Loucy (cell line): ENCODE data around the gene HRH3.

ENCODE experiments used
- H2AFZ ChIP-seq: fragments of 200-600 bp; sonication (generic); 2 replicates; pipeline ENCODE4 v1.6.0; 2016; ENCODE audit warnings: antibody characterized with exemption, mild to moderate bottlenecking, low read length, moderate library complexity
- H3F3A ChIP-seq: fragments of 200-600 bp; 2 replicates; pipeline ENCODE4 v1.6.0; 2016; ENCODE audit warnings: antibody characterized with exemption, low read depth, mild to moderate bottlenecking
- H3K27me3 ChIP-seq: fragments of 200-600 bp; sonication (generic); 2 replicates; pipeline ENCODE4 v1.6.1; 2014; ENCODE audit warnings: low read length, mild to moderate bottlenecking; ENCODE audit not compliant: insufficient read depth, poor library complexity, severe bottlenecking
- H3K36me3 ChIP-seq: fragments of 200-600 bp; sonication (generic); 2 replicates; pipeline ENCODE4 v1.6.1; 2016; ENCODE audit warnings: low read length; ENCODE audit not compliant: insufficient read depth
- H3K4me1 ChIP-seq: fragments of 200-600 bp; sonication (generic); 2 replicates; pipeline ENCODE4 v1.5.1; 2014; ENCODE audit warnings: low read length, mild to moderate bottlenecking; ENCODE audit not compliant: insufficient read depth, poor library complexity, severe bottlenecking
- H3K4me2 ChIP-seq: fragments of 200-600 bp; sonication (generic); 2 replicates; pipeline ENCODE4 v1.6.0; 2014; ENCODE audit warnings: antibody characterized with exemption, low read length, low read depth, mild to moderate bottlenecking; ENCODE audit not compliant: poor library complexity, severe bottlenecking
- H3K4me3 ChIP-seq: fragments of 200-600 bp; sonication (generic); 2 replicates; pipeline ENCODE4 v1.5.1; 2014; ENCODE audit warnings: low read length, mild to moderate bottlenecking, mixed read lengths; ENCODE audit not compliant: poor library complexity, severe bottlenecking
- H3K79me2 ChIP-seq: fragments of 200-600 bp; sonication (generic); 2 replicates; pipeline ENCODE4 v1.6.1; 2014; ENCODE audit warnings: low read length; ENCODE audit not compliant: insufficient read depth
- H3K9ac ChIP-seq: fragments of 200-600 bp; sonication (generic); 2 replicates; pipeline ENCODE4 v1.6.0; 2014; ENCODE audit warnings: mild to moderate bottlenecking, low read depth, low read length, moderate library complexity; ENCODE audit not compliant: poor library complexity, severe bottlenecking
- H3K9me2 ChIP-seq: fragments of 200-600 bp; sonication (generic); replicated peaks from 2 replicates; pipeline ENCODE4 v1.6.1; 2016; ENCODE audit warnings: low read depth, low read length, mixed read lengths
- H3K9me3 ChIP-seq: fragments of 200-600 bp; sonication (generic); 2 replicates; pipeline ENCODE4 v1.6.1; 2014; ENCODE audit warnings: mild to moderate bottlenecking, antibody characterized with exemption, low read length, low read depth; ENCODE audit not compliant: insufficient read depth
- H4K20me1 ChIP-seq: fragments of 200-600 bp; sonication (generic); 2 replicates; pipeline ENCODE4 v1.6.0; 2014; ENCODE audit warnings: antibody characterized with exemption, low read length, mild to moderate bottlenecking; ENCODE audit not compliant: insufficient read depth, poor library complexity, severe bottlenecking
- EZH2phosphoT487 ChIP-seq: fragments of 200-600 bp; IDR thresholded peaks from 2 replicates; pipeline ENCODE4 v1.6.1; 2018; ENCODE audit warnings: antibody characterized with exemption, mild to moderate bottlenecking, moderate library complexity, borderline replicate concordance
- TF ChIP-seq, protein P1 (sequence below): fragments of 200-600 bp; sonication (generic); conservative IDR thresholded peaks from 2 replicates; pipeline ENCODE4 v1.5.1; 2014; ENCODE audit warnings: mild to moderate bottlenecking, antibody characterized with exemption, low read length

The HRH3 gene

DNA sequence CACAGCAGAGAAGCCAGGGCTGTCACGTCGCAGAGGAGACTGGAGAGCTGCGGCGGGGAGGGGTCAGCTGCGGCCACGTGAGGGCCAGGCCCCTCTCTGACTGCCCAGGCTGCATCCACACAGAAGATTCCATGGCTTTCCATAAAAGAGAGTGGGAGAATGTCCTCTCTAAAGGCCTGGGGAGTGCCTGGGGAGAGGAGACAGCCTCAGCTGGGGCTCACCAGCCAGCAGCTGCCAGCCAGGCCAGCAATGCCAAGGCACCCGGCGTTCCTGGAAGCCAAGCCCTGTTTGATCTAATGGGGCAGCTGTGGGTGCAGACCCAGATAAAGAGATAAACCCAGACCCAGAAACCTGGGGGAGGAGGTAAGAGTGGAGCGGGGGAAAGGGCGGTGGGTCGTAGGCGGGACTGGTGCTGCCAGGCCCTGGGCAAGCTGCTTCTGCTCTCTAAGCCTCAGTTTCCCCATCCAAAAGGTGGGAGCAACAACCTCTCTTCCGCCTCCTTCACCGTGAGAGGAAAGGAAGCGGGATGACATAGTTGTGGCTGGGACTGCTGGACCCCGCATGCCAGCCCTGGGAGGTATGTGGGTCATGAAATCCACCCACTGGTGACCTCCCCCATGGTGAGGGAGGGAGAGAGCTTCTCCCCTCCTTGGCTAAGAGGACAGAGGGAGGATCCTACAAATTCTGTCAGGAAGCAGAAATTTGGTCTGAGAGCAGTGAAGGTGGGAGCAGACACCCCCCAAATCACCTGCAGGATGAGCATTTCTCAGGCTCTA lies 15.1 kb upstream of the HRH3 start:
- Histone ChIP-seq H3K4me3 (no peak overlapping the region), H4K20me1 (peaks cover 10% of the 10 kb centered on the region), H3K4me1 (peaks cover 16% of the 10 kb centered on the region), H3K9me2 (no peaks in the 10 kb centered on the region), H3F3A (no peaks in the 10 kb centered on the region), H3K36me3 (no peaks in the 10 kb centered on the region), H3K9me3 (no peaks in the 10 kb centered on the region), H3K27me3 (no peaks in the 10 kb centered on the region), H3K9ac (no peak overlapping the region), H2AFZ (no peak overlapping the region), H3K79me2 (peaks cover 16% of the 10 kb centered on the region), H3K4me2 (no peak overlapping the region)
- TF ChIP-seq, protein P1, sequence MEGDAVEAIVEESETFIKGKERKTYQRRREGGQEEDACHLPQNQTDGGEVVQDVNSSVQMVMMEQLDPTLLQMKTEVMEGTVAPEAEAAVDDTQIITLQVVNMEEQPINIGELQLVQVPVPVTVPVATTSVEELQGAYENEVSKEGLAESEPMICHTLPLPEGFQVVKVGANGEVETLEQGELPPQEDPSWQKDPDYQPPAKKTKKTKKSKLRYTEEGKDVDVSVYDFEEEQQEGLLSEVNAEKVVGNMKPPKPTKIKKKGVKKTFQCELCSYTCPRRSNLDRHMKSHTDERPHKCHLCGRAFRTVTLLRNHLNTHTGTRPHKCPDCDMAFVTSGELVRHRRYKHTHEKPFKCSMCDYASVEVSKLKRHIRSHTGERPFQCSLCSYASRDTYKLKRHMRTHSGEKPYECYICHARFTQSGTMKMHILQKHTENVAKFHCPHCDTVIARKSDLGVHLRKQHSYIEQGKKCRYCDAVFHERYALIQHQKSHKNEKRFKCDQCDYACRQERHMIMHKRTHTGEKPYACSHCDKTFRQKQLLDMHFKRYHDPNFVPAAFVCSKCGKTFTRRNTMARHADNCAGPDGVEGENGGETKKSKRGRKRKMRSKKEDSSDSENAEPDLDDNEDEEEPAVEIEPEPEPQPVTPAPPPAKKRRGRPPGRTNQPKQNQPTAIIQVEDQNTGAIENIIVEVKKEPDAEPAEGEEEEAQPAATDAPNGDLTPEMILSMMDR = no peak
- TF ChIP-seq EZH2phosphoT487 = no peak

DNA sequence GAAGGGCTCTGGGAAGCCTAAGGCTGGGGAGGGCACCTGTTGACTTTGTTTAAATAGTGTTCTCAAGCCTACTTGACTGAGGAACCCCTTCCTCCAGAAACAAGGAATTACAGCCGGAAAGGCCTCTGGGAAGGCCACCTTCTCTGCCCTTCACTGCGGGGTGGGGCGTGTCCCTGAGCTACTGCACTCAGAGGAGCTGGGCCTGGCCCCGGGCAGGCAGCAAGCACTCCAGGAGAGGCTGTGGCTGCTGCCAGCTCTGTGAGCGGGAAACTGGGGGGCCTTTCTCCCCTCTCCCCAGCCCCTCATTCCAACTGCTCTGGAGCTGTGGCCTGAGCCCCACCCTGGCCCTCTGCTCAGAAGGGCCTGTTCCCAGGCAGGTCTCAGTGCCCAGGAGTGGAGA lies 14.3 kb upstream of the HRH3 start:
- H3K36me3 ChIP-seq = no peaks in the 10 kb centered on the region
- peaks cover 8% of the 10 kb centered on the region for H3K79me2 ChIP-seq
- peaks cover 9% of the 10 kb centered on the region for H3K4me1 ChIP-seq
- H3K9me3 ChIP-seq = no peaks in the 10 kb centered on the region
- H2AFZ ChIP-seq = no peak overlapping the region
- no peaks in the 10 kb centered on the region for H3K27me3 ChIP-seq
- no peaks in the 10 kb centered on the region for H3K9me2 ChIP-seq
- TF ChIP-seq, protein P1 = no peak
- no peak for TF ChIP-seq EZH2phosphoT487
- no peaks in the 10 kb centered on the region for H3F3A ChIP-seq
- no peak overlapping the region for H3K4me2 ChIP-seq
- H3K9ac ChIP-seq = no peak overlapping the region
- H4K20me1 ChIP-seq = peaks cover 4% of the 10 kb centered on the region
- no peak overlapping the region for H3K4me3 ChIP-seq

DNA sequence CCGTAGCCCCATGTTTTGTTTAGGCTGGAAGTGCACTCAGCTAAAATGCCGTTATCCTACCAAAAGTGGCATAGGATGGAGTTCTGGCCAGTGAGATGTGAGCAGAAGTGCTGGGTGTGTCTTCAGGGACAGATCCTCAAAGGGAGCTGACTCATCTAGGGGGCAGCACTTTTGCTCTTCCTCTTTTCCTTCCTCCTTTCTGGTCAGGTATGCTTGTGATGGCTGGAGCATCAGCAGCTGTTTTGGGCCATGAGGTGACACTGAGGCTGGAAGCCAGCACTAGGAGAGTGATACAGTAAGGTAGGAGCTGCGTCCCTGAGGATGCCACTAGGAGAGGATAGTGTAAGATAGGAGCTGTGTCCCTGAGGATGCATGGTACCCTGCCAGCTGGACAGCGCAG lies 13.6 kb upstream of the HRH3 start:
- no peak overlapping the region for H2AFZ ChIP-seq
- no peaks in the 10 kb centered on the region for H3K9me3 ChIP-seq
- H3F3A ChIP-seq = no peaks in the 10 kb centered on the region
- no peaks in the 10 kb centered on the region for H3K36me3 ChIP-seq
- no peaks in the 10 kb centered on the region for H4K20me1 ChIP-seq
- no peaks in the 10 kb centered on the region for H3K9me2 ChIP-seq
- no peak overlapping the region for H3K9ac ChIP-seq
- no peaks in the 10 kb centered on the region for H3K27me3 ChIP-seq
- H3K4me3 ChIP-seq = no peak overlapping the region
- H3K4me2 ChIP-seq = no peak overlapping the region
- peaks cover 5% of the 10 kb centered on the region for H3K4me1 ChIP-seq
- H3K79me2 ChIP-seq = peaks cover 1% of the 10 kb centered on the region; the same call in 1 of the 2 replicates
- TF ChIP-seq EZH2phosphoT487 = no peak
